T-helper 22 cell (primary cell): ENCODE results near the gene ZBTB16.

ENCODE experiments used
- DNase-seq: peaks from one replicate; pipeline ENCODE4 v3.0.0-alpha.2; 2020; ENCODE audit warnings: low read depth

Gene ZBTB16

GRCh38 chr11:114185436-114185835 lies 125.9 kb downstream of the ZBTB16 start:
- DNase-seq, result no peak

- DNase-seq, result no peak
Measured at GRCh38 chr11:114187173-114187572, 127.7 kb downstream of the ZBTB16 start.

- no peak for DNase-seq
Measured at GRCh38 chr11:114188851-114189570, 129.5 kb downstream of the ZBTB16 start.

GRCh38 chr11:114190630-114191029 lies 131.1 kb downstream of the ZBTB16 start:
- no peak for DNase-seq

- DNase-seq, result no peak
Measured at GRCh38 chr11:114191893-114192292, 132.4 kb downstream of the ZBTB16 start.

- no peak for DNase-seq
Measured at GRCh38 chr11:114192841-114193389, 133.4 kb downstream of the ZBTB16 start.

GRCh38 chr11:114193730-114194679 lies 134.5 kb downstream of the ZBTB16 start:
- no peak for DNase-seq

GRCh38 chr11:114194702-114195101 lies 135.2 kb downstream of the ZBTB16 start:
- DNase-seq, result no peak

- DNase-seq, result no peak
Measured at GRCh38 chr11:114195151-114195550, 135.6 kb downstream of the ZBTB16 start.

- DNase-seq, result no peak
Measured at GRCh38 chr11:114195981-114196731, 136.6 kb downstream of the ZBTB16 start.

GRCh38 chr11:114196997-114197703 lies 137.6 kb downstream of the ZBTB16 start:
- no peak for DNase-seq

- no peak for DNase-seq
Measured at GRCh38 chr11:114197799-114198500, 138.4 kb downstream of the ZBTB16 start.

GRCh38 chr11:114199051-114199450 lies 139.5 kb downstream of the ZBTB16 start:
- no peak for DNase-seq

- DNase-seq, result no peak
Measured at GRCh38 chr11:114200351-114201133, 141.0 kb downstream of the ZBTB16 start.

- DNase-seq, result no peak
Measured at GRCh38 chr11:114201219-114201618, 141.7 kb downstream of the ZBTB16 start.

GRCh38 chr11:114202011-114202609 lies 142.6 kb downstream of the ZBTB16 start:
- DNase-seq, result no peak

GRCh38 chr11:114207096-114207495 lies 147.6 kb downstream of the ZBTB16 start:
- no peak for DNase-seq

GRCh38 chr11:114208377-114208776 lies 148.9 kb downstream of the ZBTB16 start:
- peak; percentile 20 for DNase-seq

- DNase-seq, result no peak
Measured at GRCh38 chr11:114209343-114209742, 149.8 kb downstream of the ZBTB16 start.

GRCh38 chr11:114209904-114210303 lies 150.4 kb downstream of the ZBTB16 start:
- DNase-seq, result no peak
